ENCODE results near the gene CCL24.
"Not testable (repeated sequence)": the region's sequence is repeated elsewhere in the genome, so short reads cannot be mapped to it uniquely, and the experiment has no call there.

CCL24 gene

GRCh38 chr7:75819711-75820110 lies 6.1 kb upstream of the CCL24 start:
- no peak for DNase-seq (ENCODE audit: low read depth)

DNA sequence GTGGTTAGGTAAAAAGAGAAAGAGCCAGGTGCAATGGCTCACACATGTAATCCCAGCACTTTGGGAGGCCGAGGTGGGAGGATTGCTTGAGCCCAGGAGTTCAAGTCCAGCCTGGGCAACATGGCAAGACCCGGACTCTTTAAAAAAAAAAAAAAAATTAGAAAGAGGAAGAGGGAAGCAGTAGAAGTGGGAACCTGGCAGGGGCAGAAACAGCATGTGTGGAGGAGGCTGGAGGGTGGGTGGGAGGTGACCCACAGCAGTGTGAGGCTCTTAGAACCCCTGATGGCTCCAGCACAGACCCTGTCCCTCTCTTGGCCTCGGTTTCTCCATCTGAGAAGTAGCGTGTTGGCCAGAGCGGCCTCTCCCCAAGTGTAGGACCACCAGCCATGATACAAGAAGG lies 4.9 kb upstream of the CCL24 start:
- no peak for DNase-seq (ENCODE audit: low read depth)

- DNase-seq (ENCODE audit: low read depth) = no peak
Observed at GRCh38 chr7:75817116-75817515, 3.5 kb upstream of the CCL24 start.

DNA sequence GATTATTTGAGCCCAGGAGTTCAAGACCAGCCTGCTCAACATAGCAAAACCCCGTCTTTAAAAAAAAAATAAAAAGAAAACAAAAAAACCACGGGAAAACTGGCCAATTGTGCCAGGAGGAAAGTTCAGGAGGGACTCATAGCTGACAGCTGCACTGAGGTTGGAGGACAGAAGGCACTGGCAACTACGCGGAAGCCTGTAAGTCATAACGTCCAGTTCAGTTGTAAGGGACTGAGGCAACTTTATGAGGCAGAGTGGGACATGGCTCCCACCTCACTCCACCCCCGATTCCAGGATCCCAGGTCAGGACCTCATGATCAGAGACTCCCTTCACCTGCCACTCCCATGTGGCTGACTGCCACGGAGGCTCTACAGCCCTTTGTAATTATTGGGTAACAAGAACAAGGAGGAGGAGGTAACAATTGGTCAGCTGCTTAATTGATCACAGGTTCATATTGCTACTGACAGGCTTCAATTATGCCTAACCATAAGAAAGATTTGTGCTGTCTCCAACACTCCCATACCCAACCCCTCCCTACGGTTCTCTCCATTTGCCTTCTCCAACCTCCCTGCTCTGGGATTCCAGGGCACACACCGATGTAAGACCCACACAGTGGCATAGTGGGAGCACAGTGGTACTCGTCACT lies 1.9 kb upstream of the CCL24 start:
- DNase-seq (ENCODE audit: low read depth) = no peak

GRCh38 chr7:75814407-75814947 lies 871 bp upstream of the CCL24 start:
- DNase-seq (ENCODE audit: low read depth) = no peak

DNA sequence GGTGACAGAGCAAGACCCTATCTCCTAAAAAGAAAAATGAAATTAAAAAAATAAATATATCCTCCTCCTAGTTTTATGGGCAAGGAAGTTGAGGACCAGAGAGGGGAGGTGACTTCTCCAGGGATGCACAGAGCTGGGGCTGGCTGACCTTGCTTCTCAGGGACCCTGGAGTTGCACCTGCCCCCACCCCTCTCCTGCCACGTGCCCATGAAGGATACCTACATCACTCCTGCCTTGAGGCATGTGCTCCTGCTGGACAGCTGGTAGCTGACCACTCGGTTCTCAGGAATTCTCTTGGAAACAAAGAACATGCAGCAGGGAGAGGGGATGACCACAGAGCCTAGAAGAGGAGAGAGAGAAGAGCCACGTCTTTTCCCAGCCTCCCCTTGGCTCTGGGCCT lies 522 bp downstream of the CCL24 start:
- no peak for DNase-seq (ENCODE audit: low read depth)

GRCh38 chr7:75811894-75812678 lies 1.5 kb downstream of the CCL24 start:
- no peak for DNase-seq (ENCODE audit: low read depth)

GRCh38 chr7:75809396-75809795 lies 4.2 kb downstream of the CCL24 start:
- DNase-seq (ENCODE audit: low read depth) = no peak

DNA sequence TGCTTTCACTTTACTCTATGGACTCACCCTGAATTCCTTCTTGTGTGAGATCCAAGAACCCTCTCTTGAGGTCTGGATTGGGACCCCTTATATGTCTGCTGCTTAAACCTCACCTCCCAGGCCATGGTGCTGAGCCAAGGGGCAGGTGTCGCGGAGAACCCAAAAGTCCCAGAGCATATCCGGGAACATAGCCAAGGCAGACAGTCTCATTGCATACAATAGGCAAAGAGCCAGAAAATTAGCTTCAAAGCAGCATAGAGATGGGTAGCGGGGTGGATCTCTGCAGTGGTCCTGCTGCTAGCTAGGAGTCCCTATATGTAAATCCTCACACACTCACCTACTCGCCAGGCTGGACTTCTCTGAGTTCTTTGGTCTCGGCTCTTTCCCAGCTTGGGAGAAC lies 5.5 kb downstream of the CCL24 start:
- no peak for DNase-seq (ENCODE audit: low read depth)

DNA sequence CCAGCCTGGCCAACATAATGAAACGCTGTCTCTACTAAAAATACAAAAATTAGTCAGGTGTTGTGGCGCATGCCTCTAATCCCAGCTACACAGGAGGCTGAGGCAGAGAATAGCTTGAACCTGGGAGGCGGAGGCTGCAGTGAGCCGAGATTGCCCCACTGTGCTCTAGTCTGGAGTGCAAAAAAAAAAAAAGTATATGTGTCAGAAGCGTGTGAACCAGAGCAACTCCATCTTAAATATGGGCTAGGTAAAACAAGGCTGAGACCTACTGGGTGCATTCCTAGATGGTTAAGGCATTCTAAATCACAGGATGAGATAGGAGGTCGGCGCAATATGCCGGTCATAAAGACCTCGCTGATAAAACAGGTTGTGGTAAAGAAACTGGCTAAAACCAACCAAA lies 6.2 kb downstream of the CCL24 start:
- DNase-seq (ENCODE audit: low read depth) = no peak

- no peak for DNase-seq (ENCODE audit: low read depth)
Observed at GRCh38 chr7:75806560-75807307, 6.9 kb downstream of the CCL24 start.

DNA sequence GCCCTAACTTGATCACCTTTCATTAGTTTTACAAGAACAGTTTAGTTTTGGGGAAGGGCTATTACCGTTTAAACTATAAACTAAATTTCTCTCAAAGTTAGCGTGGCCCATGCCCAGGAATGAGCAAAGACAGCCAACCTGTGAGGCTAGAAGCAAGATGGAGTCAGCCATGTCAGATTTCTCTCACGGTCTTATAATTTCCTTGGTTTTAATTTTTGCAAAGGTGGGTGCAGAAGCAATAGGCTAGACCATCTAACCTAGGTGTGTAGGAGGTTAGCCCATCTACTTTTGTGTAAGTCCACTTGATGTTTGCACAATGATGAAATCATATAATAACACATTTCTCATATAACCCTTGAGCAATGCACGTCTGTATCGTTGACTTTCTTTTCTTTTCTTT lies 8.9 kb downstream of the CCL24 start:
- no peak for DNase-seq (ENCODE audit: low read depth)

DNA sequence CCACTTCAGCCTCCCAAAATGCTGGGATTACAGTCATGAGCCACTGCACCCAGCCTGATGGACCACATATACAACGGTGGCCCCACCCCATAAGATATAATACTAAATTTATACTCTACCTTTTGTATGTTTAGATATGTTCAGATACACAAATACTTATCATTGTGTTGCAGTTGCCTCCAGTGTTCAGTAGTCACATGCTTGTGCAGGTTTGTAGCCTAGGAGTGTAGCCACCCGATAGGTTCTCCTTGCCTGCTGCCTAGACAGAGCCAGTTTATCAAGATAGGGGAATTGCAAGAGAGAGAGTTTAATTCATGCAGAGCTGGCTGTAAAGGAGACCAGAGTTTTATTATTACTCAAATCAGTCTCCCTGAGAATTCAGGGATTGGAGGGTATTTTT lies 9.6 kb downstream of the CCL24 start:
- no peak for DNase-seq (ENCODE audit: low read depth)

GRCh38 chr7:75802552-75802821 lies 11.1 kb downstream of the CCL24 start:
- DNase-seq (ENCODE audit: low read depth) = no peak

DNA sequence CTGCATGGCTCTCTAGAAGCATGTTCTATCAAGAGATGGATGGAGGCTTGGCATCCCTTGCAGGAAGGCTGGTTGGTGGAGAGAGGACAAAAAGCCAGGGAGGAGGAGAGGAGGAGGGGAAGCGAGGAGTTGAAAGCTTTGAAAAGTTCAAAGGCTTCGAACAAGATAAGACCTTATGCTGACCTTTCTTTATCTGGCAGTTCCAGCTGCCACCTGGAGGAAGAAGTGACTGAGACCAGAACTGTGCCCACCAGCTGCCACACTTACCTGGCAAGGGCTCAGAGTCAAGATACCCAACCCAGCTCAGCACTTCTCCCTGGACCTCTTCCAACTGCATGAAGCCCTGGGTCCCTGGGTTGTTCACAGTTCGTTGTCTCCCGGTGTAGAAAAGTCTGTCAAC lies 14.8 kb downstream of the CCL24 start:
- DNase-seq (ENCODE audit: low read depth) = no peak

DNA sequence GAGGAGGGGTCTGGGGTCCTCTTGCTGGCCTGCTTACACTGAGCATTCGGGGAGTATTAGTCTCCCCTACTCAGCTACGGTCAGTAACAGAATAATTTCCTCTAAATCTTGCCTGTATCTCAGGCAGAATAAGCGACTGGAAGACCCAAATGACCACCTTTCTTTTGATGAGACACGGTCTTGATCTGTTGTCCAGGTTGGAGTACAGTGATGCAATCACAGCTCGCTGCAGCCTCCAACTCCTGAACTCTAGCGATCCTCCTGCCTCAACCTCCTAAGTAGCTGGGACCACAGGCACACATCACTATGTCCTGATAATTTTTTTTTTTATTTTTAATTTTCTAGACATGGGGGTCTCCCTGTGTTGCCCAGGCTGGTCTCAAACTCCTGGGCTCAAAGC lies 17.2 kb downstream of the CCL24 start:
- DNase-seq (ENCODE audit: low read depth) = no peak

DNA sequence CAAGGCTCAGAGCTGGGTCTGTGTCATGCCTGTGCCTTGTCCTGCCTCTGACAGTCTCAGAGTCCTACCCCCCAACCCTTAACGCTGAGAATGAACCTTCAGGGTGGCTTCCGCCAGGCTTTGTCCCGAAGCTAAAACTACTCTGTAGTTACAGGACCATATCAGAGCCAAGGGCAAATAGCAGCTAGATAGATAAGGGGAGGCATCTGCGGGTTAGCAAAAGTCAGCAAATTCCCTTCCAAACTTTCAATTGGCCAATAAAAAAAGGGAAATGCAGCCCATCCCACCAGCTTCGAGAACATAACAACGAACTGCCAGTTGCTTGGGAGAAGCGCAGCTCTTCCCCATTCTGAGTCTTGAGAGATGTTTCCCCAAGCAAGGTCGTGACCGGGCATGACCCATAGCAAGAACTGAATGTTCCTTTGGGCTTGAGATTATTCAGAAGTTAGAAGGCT lies 17.7 kb downstream of the CCL24 start:
- DNase-seq (ENCODE audit: low read depth) = no peak

GRCh38 chr7:75793676-75794075 lies 19.9 kb downstream of the CCL24 start:
- DNase-seq (ENCODE audit: low read depth) = no peak

DNA sequence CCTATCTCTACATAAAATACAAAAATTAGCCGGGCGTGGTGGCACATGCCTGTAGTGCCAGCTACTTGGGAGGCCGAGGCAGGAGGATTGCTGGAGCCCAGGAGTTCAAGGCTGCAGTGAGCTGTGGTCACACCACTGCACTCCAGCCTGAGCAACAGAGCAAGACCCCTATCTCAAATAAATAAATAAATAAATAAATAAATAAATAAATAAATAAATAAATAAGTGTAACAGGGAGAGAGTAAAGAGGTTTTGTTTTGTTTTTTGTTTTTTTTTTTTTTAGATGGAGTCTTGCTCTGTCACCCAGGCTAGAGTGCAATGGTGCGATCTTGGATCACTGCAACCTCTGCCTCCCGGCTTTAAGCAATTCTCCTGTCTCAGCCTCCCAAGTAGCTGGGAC lies 21.0 kb downstream of the CCL24 start:
- DNase-seq (ENCODE audit: low read depth) = not testable (repeated sequence)

DNA sequence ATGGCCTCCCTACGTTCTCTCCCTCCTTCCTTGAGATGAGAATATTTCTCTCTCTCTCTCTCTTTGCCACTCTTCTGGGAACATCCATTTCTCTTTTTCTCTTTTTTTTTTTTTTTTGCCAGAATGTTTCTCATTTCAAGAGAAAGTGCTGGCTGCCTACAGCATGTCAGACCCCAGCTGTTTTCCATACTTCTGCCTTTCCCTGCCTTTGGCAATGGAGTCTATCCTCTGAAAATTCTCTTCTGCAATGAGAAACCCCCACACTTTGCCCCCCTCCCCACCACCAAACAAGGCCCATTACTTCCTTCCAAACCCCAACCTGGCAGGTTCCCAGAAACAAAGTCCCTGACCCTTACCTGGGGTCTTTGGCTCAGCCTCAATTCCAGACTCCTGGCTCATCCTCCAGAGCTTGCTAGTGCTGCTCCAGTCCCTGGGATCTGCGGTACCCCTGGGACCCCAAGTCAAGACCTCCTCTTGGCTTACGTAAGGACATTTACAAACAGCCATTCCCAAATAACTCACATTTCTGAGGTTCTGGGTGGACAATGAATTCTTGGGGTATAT lies 24.2 kb downstream of the CCL24 start:
- DNase-seq (ENCODE audit: low read depth) = no peak

GRCh38 chr7:75788154-75788847 lies 25.3 kb downstream of the CCL24 start:
- not testable (repeated sequence) for DNase-seq (ENCODE audit: low read depth)

- not testable (repeated sequence) for DNase-seq (ENCODE audit: low read depth)
Observed at GRCh38 chr7:75783058-75783457, 30.5 kb downstream of the CCL24 start.

All from stimulated activated CD8-positive, alpha-beta memory T cell treated with anti-CD3 and anti-CD28 coated beads, Interleukin-12 subunit alpha, Interleukin-12 subunit beta, amount 100 ng/mL, for 4 hours (primary cell).